HG03575 (cell line): ENCODE measurements around the gene PROM2.

ENCODE experiments used
- ATAC-seq: cut with Tn5 transposase; IDR thresholded peaks from one replicate; pipeline ENCODE4 v1.9.1; 2021; ENCODE audit not compliant: unreplicated experiment, insufficient number of reproducible peaks, low FRiP score; ENCODE audit errors: extremely low read depth

The PROM2 gene

GRCh38 chr2:95279435-95280035 lies 5.3 kb downstream of the PROM2 start:
- ATAC-seq = no peak

DNA sequence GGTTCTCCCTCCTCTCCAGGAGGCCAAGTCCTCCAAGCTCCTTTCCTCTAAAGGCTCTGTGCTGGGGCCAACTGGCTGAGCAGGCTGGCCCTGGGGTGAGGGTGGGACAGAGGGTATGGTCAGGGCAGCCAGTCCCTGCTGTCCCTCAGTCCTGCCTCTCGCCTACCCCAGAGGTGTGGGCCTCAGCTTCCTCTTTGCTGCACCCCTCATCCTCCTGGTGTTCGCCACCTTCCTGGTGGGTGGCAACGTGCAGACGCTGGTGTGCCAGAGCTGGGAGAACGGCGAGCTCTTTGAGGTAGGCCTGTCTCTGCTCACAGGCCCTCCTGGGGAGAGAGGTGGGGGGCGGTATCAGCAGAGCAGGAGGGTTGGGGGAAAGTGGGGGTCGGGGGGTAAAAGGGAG lies 6.8 kb downstream of the PROM2 start:
- ATAC-seq = no peak

- no peak for ATAC-seq
Measured at GRCh38 chr2:95281786-95282185, 7.5 kb downstream of the PROM2 start.

GRCh38 chr2:95282458-95282857 lies 8.2 kb downstream of the PROM2 start:
- ATAC-seq = no peak

GRCh38 chr2:95283562-95283961 lies 9.3 kb downstream of the PROM2 start:
- no peak for ATAC-seq

GRCh38 chr2:95284886-95285541 lies 10.8 kb downstream of the PROM2 start:
- ATAC-seq = no peak

GRCh38 chr2:95285542-95285932 lies 11.3 kb downstream of the PROM2 start:
- ATAC-seq = no peak

- ATAC-seq = no peak
Measured at GRCh38 chr2:95287336-95287735, 13.1 kb downstream of the PROM2 start.

GRCh38 chr2:95287806-95288205 lies 13.6 kb downstream of the PROM2 start:
- ATAC-seq = no peak

DNA sequence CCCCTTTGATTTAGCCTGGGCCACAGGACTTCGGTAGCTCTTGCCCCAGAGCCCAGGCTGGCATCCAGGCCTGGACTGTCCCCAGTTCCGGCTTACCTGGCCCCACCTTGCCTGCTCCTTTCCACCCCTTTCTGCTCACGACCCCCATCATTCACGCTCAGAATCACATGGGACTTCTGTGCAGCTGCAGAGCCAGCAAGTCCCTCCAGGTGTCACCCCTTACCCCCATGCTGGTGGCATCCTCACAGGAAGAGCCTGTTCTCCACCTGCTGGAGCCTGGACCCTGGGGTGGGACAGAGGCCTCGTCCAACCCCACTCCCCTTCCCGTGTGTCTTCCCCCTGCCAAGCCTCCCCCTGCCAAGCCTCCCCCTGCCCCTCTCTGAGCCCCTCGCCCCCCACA lies 15.0 kb downstream of the PROM2 start:
- ATAC-seq = no peak

- no peak for ATAC-seq
Measured at GRCh38 chr2:95291222-95291621, 17.0 kb downstream of the PROM2 start.

DNA sequence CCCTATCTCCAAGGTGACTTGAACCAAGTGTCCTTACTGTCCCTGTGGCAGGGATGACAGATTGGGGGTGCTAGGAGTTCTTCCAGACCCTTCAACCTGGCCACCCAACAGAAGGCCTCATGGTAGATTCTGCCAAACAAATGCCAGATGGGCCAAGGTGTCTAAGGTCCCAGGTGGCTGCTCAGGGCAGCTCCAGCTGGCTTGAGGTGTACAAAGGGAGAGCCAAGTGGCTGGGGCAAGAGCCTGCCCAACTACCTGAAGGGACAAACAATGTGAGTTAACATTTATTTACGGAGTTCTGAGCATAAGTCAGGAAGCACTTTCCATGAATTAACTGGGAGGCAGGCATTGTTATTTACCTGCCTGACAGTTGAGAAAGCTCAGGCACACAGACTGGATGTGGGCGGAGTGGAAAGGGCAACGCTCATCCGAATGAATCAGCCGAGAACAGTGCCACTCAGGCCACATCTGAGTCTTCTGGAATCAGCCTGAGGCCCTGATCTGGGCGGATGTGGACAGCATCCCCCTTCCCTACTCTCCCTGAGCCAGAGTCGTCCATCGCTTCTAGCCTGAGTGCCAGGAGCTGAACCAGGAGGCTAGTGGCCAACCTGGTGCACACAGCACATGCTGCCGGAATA lies 18.5 kb downstream of the PROM2 start:
- ATAC-seq = no peak

DNA sequence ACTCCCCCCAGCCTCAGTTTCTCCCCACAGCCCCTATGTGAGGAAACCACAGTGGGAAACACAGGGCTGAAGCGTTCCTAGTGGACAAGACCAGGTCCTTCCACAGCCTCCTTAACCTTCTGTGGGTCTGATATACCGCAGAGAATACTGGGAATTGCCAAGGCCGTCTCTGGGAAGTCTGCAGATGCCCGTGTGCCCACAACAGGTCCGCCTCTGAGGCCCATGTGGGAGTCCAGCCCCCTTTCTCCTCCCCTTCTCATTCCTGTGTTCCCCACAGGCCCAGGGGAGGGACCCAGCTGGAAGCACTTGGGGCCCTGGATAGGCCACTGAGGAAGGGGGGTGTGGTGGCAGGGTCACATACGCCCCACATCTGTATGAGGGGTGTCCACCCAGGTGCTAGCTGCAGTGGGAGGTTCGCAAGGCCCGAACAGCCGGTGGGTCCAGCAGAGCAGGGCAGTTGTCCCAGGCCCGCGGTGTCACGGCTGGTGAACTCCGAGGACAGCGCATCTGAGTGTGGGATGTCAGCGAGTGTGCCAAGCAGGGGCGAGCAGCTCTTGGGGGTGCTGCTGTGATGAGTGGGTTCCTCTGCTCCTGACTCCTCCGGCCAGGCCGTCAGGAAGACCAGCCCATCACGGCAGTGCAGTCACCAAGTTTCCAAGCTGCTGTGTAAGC lies 20.5 kb downstream of the PROM2 start:
- no peak for ATAC-seq

- no peak for ATAC-seq
Measured at GRCh38 chr2:95295376-95295775, 21.1 kb downstream of the PROM2 start.

- no peak for ATAC-seq
Measured at GRCh38 chr2:95296011-95296410, 21.8 kb downstream of the PROM2 start.

DNA sequence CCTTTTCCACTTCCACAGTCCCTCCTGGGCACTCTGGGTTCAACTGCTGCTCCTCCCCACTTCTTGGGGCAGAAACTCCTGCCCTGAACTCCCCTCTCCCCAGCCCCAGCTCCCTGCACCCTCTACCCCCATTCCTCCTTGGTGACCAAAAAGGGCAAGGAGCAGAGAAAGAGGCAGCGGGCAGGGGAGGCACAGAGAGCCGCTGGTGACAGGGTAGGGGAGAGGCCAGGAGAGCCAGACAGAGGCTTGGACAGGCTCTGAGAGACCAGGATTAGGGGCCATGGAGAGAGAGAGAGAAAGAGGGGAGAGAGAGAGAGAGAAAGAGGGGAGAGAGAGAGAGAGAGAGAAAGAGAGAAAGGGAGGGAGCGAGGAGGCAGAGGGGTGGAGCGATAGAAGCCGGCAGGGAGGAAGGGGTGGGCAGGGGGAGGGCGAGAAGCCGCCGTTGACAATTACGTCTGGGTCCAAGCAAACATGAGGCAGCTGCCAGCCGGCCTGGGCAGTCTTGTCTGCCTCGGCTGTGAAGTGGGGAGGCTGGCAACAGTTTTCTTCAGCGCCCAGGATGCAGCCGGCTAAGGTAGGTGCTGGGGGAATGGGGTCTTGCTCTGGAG lies 22.7 kb downstream of the PROM2 start, which contains the start of gene KCNIP3:
Gene KCNIP3 (plus strand): TSS at position 468 of the 608 bp plus-strand sequence. CDS start 92 bp downstream, at position 560.
- no peak for ATAC-seq

DNA sequence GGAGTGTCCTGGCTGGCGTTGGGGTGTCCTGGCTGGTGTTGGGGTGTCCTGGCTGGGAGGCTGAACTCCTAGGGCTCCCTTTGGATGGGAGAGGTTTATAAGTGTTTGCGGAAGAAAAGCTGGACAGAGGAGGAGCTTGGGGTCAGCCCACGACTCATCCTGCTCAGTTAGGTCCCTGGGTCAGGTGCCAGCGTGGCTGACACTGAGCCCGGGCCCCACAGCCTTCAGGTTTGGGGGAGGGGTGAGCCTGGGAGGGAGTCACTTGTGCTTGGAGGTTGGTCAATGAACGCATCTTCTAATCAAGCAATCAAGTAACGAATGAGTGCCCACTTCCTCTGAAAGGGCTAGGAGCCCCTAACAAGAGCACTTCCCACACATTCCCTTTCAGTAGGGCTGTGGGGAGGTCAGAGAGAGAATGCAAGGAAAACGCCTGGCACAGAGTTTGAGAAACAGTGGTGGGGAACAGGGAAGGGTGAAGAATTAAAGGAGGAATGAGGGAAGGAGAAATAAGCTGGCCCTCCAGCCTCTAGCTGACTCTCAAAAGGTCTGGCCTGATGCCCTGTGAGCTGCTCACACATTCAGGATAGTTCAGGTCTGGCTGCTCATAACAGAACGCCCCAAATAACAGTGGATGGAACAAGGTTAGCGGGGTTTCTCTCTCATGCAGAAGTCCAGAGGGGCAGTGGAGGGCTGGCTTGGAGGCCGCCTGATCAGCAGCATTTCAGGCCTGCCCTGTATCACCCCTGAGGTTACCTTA lies 23.6 kb downstream of the PROM2 start:
- no peak for ATAC-seq

- ATAC-seq = no peak
Measured at GRCh38 chr2:95298486-95299111, 24.4 kb downstream of the PROM2 start.
